Stimulated activated CD8-positive, alpha-beta memory T cell treated with anti-CD3 and anti-CD28 coated beads, Interleukin-15, amount 100 ng/mL, for 1 hour (primary cell): ENCODE data around the gene DNER.
"Not testable (repeated sequence)": the region's sequence is repeated elsewhere in the genome, so short reads cannot be mapped to it uniquely, and the experiment has no call there.

Source experiments
- DNase-seq: peaks from one replicate; pipeline ENCODE4 v3.0.0-alpha.2; 2020; ENCODE audit warnings: low read depth

DNER gene

GRCh38 chr2:229563388-229563787, 151.0 kb downstream of the DNER start:
- no peak for DNase-seq

GRCh38 chr2:229562472-229563127, 151.8 kb downstream of the DNER start:
- DNase-seq, result no peak

GRCh38 chr2:229559986-229560385, 154.4 kb downstream of the DNER start:
- no peak for DNase-seq

GRCh38 chr2:229553091-229553490, 161.3 kb downstream of the DNER start:
- DNase-seq, result no peak

- DNase-seq, result no peak
These were observed 171.0 kb downstream of the DNER start for GRCh38 chr2:229543176-229543873.

- no peak for DNase-seq
These were observed 174.7 kb downstream of the DNER start for GRCh38 chr2:229539628-229540027.

- DNase-seq, result no peak
These were observed 182.8 kb downstream of the DNER start for GRCh38 chr2:229531594-229531993.

- no peak for DNase-seq
These were observed 183.9 kb downstream of the DNER start for GRCh38 chr2:229530434-229530833.

- no peak for DNase-seq
These were observed 185.5 kb downstream of the DNER start for GRCh38 chr2:229528846-229529245.

GRCh38 chr2:229526951-229527350, 187.4 kb downstream of the DNER start:
- no peak for DNase-seq

GRCh38 chr2:229524799-229525198, 189.6 kb downstream of the DNER start:
- no peak for DNase-seq

GRCh38 chr2:229523663-229524062, 190.7 kb downstream of the DNER start:
- no peak for DNase-seq

GRCh38 chr2:229521576-229521975, 192.8 kb downstream of the DNER start:
- DNase-seq, result no peak

GRCh38 chr2:229520691-229521096, 193.7 kb downstream of the DNER start:
- no peak for DNase-seq

GRCh38 chr2:229519655-229520430, 194.5 kb downstream of the DNER start:
- DNase-seq, result no peak

GRCh38 chr2:229514273-229514895, 200.0 kb downstream of the DNER start:
- no peak for DNase-seq

GRCh38 chr2:229511524-229511923, 202.8 kb downstream of the DNER start:
- DNase-seq, result no peak

- not testable (repeated sequence) for DNase-seq
These were observed 207.7 kb downstream of the DNER start for GRCh38 chr2:229506699-229507098.

GRCh38 chr2:229501051-229501794, 213.1 kb downstream of the DNER start:
- DNase-seq, result no peak

GRCh38 chr2:229492034-229492433, 222.3 kb downstream of the DNER start:
- no peak for DNase-seq

GRCh38 chr2:229490167-229490566, 224.2 kb downstream of the DNER start:
- DNase-seq, result no peak

- DNase-seq, result no peak
These were observed 225.3 kb downstream of the DNER start for GRCh38 chr2:229489016-229489415.
